HG02938 (cell line): ENCODE results near the gene PRKACB.

Experiments
- ATAC-seq: cut with Tn5 transposase; IDR thresholded peaks from one replicate; pipeline ENCODE4 v1.9.1; 2021; ENCODE audit warnings: mild to moderate bottlenecking, moderate library complexity; ENCODE audit not compliant: unreplicated experiment

Gene PRKACB

DNA sequence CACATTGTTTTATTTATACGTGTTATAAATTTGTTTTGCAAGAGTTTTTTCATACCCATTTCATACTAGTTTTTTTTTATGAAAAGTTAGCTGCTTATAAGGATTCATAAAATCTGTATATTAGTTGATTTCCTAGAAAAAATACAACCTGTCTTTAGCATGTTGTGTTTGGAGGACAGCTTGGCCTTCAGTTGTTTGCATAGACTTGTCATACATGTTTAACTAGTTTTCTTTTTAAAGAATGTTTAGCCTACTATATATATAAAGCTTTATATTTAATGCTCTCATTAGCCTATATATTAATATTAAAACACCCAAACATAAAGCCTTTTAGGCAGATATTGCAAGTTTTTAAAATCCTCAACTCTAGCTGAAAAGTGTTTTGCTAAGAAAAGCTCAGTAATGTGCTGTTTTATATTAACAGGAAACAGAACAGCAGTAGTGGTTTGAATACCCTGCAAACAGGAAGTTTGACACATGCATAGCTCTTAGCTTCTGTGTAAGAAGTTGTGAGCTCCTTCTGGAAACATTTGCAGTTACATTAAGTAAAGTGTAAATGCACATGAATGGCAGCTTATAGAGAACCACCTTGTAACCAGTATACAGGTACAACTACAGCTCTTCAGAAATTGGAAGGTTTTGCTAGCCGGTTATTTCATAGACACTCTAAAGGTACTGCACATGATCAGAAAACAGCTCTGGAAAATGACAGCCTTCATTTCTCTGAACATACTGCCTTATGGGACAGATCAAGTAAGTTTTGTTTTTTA is at the start of gene PRKACB:
PRKACB (plus strand) TSS at position 476 of the 770 bp plus-strand sequence; CDS start at position 567, 91 bp downstream.
- ATAC-seq, result peak; percentile 84

DNA sequence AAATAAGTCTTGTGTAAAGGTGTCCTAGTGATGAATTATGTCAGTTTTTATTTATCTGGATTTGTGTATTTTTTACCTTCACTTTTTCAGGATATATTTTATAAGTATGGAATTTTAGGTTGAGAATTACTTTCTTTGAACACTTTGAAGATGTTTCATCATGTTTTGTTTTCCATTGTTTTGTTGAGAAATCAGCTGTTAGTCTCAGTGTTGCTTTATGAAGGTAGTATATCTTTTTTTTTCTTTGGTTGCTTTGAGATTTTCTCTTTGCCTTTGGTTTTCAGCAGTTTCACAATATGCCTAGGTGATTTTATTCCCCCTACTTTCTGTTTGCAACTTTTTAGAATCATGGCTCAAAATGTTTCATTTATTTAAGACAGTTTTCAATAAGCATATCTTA is 48.8 kb upstream of the PRKACB start:
- ATAC-seq, result no peak

DNA sequence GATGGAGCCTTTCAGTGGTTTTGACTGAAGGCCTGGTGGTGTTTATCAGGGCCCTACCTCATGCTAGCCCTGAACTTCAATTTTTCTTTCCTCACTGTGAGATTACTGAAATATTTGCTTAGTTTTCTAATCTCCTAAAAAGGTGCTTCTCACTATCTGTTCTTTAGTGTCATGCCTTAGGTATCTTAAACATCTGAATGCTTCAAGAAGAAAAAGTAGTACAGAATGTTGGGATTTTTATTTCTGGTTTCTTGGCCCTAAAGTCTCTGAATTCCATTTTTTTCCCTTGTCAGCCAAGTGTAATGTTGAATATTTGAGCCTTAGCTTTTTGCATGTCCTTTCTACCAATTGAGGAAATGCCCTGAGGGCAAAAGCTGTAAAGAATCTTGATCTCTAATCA is 47.9 kb upstream of the PRKACB start:
- no peak for ATAC-seq

DNA sequence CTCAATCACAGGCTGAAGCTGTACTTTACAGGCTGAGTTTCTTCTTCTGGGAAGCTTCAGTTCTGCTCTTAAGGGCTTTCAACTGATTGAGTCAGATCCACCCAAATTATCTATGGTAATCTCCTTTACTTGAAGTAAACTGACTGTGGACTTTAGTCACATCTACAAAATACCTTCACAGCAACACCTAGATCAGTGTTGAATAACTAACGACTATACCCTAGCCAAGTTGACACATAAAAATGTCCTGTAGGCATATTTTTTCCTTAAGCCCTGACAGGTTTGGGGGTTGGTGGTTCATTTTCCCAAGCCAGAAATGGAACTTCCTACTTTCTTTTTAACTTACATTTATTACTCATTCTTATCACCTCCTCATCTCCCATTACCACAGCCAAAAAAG is 42.9 kb upstream of the PRKACB start:
- ATAC-seq, result no peak

DNA sequence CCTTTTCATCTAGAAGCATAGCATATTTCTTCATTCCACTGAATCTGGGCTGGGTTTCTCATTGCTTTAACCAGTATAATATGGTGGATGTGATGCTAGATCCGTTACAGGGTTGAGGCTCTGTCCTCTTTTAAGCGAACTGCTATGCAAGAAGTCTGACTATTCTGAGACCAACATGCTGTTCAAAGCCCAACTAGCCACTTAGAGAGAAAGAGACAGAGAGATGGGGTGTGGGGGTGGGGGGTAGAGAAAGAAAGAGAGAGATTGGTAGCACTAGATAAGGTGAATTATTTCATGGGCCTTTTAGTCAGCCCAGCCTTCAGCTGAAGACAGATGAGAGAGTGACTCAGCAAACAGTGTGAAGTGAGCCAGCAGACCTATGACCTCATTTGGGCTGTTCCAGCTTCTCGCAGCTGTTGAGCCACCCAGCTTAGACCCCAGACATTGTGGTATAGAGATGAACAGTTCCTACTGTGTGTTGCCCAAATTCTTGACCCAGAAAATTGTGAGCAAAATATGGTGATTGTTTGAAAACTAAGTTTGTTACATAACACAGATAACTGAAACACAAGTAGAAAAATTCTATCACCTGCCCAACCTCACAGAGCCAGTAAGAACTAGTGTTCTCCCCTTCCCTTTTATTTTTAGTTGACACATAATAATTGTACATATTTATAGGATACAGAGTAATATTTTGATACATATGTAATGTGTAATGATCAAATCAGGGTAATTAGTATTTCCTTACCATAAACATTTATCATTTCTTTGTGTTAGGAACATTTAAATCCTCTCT is 40.7 kb upstream of the PRKACB start:
- peak; percentile 65 for ATAC-seq

DNA sequence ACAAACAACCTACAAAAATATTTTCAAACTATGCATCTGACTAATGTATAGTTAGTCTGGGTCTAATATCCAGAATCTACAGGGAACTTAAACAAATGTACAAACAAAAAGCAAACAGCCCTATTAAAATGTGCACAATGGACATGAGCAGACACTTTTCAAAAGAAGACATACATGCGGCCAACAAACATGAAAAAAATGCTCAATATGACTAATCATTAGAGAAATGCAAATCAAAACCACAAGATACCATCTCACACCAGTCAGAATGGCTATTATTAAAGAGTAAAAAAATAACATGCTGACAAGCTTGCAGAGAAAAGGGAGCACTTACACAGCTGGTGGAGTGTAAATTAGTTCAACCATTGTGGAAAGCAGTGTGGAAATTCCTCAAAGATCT is 36.5 kb upstream of the PRKACB start:
- peak; percentile 60 for ATAC-seq

DNA sequence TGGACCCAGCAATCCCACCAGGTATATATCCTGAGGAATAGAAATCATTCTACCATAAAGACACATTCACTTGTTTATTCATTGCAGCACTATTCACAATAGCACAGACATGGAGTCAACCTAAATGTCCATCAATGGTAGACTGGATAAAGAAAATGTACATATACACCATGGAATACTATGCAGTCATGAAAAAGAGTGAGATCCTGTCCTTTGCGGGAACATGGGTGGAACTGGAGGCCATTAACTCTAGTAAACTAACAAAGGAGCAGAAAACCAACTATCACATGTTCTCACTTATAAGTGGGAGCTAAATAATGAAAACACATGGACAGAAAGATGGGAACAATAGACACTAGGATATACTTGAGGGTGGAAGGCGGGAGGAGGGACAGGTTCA is 36.1 kb upstream of the PRKACB start:
- ATAC-seq, result no peak

DNA sequence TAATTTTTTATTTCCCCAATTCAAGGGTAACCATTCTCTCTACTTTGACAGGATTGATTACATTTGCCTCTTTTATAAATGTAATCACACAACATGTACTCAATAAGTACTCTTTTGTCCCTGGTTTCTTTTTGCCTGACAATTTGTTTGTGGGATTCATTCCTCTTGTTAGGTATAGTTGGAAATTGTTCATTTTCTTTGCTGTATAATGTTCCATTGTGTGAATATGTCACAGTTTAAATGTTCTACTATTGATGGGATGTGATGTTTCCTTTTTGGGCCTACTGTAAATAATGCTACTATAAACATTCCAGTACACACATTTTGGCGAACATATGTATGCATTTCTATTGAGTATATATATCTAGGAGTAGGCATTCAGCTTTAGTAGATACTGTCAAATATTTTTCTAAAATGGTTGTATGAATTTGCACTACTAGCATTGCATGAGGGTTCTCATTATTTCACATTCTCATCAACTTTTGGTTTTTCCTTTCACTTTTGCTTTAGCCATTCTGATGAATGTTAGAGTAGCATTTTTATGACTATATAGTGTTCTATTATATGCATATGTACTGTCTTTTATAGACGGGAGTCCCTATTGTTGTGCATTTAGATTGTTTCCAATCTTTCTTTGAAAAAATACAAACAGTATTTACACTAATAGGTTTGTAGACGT is 35.0 kb upstream of the PRKACB start:
- no peak for ATAC-seq

DNA sequence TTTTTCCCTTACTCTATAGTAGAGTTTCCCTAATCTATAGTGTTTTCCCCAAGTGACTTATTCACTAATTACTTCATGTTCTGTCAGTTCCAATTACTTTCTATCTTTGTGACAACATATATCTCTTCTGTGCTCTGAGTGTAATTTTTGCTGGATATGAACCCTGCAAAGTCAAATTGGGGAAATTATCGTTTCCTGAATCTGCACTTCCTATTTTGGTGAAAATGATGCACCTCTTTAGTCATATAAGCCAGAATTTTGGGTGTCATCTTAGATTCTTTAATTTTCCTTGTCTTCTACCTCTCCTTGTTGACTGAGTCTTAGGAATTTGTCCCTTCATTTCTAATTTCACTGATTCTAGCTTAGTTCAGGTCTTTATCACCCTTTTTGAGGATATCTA is 33.4 kb upstream of the PRKACB start:
- no peak for ATAC-seq

DNA sequence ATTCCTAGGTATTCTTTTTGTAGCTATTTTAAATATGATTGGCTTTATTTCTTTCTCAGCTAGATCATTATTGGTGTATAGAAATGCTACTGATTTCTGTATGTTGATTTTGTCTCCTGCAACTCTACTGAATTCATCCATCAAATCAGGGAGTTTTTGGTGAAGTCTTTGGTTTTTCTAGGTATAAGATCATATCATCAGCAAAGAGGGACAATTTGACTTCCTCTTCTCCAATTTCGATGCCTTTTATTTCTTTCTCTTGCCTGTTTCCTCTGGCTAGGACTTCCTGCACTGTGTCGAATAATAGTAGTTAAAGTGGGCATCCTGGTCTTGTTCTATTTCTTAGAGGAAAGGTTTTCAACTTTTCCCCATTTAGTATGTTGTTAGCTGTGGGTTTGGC is 27.5 kb upstream of the PRKACB start:
- ATAC-seq, result no peak

DNA sequence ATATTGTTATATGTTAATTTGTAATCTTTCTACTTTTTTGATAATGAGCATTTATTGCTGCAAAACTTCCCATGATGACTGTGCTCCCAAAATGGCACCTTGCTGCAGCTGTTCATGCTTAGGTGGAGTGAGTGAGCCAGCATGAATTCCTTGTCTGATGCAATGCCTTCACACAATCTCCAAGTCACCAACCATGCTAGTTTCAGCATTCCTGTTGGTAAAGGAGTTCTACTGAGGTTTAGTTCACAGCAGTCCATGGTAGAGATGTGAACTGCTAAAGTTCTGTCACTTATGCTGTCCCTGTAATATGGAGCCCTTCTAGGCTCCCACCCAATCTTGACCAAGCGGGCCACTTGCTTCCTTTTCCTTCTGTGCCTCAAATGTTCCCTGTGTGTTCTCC is 26.2 kb upstream of the PRKACB start:
- ATAC-seq, result no peak

DNA sequence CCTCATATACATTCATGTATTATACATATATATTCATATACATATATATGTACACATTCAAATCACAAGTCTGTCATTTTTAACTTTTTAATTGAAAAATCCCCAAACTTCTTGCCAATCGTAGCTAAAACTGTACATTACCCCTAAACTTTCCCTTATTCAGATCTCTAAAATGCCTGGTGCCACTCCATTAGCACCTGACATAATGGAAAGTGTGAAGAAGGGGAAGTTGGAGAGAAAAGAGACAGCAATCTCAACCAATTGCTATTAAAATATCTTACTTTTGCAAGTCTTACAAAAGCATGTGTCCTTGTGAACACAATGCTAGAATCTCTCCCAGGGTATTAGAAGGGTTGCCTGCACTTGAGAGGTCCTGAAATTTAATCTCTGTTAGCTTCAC is 22.7 kb upstream of the PRKACB start:
- no peak for ATAC-seq

DNA sequence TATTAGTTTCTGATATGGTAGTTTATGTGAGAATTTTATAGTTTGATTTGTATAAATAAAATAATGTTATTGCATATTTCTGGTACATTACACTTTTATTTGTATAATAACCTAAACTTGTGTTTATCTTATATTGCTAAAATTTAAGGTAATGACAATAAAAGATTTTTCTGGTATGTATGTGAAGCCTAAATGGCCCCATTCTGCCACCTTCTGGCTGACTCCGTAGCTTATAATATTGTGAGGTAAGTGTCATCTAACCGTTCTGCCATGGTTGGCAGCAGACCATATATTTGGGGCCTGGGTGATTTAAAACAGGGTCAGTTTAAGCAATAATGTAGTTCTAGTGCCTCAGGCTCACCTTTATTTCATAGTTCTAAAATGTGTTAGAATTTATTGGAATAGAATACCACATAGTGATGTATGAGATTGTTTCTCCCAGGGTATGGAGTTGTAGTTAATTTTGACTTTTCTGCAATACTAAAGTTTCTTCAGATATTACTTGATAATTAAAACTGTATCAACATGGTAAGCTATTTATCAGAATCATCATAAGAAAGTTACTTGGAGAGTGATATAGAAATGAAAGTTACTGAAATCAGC is 21.2 kb upstream of the PRKACB start:
- peak; percentile 58 for ATAC-seq

DNA sequence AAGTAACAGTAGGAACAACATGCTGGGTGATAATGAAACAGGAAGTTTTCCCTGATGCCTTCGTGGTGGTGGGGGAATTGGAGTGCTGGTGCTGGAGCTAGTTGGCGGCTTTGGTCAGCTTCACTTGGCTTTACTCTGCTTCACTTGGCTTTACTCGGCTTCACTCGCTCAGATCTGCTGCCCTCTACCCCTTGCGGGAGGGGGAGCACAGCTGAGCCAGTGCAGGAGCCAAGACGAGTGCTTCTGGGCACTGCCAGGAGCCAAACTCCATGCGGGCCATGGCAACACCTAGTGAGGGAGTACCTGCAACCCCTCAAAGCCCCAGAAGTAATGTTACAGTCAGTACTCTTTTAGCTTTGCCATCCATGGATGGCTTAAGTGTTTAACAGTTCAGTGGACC is 10.6 kb upstream of the PRKACB start:
- no peak for ATAC-seq

DNA sequence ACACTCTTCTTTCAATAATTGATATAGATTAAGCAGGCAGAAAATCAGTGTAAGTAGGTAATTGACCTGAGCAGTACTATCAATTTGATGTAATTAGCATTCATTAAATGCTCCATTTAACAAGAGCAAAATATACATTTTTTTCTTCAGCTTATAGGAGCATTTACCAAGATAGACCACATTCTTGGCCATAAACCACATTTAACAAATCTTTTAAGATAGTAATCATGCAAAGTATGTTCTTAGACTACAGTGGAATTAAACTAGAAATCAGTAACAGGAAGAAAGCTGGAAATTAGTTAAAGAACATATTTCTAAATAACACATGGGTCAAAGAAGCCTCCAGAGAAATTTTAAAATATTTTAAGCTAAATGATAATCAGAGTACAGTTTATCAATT is 8.7 kb upstream of the PRKACB start:
- ATAC-seq, result no peak

DNA sequence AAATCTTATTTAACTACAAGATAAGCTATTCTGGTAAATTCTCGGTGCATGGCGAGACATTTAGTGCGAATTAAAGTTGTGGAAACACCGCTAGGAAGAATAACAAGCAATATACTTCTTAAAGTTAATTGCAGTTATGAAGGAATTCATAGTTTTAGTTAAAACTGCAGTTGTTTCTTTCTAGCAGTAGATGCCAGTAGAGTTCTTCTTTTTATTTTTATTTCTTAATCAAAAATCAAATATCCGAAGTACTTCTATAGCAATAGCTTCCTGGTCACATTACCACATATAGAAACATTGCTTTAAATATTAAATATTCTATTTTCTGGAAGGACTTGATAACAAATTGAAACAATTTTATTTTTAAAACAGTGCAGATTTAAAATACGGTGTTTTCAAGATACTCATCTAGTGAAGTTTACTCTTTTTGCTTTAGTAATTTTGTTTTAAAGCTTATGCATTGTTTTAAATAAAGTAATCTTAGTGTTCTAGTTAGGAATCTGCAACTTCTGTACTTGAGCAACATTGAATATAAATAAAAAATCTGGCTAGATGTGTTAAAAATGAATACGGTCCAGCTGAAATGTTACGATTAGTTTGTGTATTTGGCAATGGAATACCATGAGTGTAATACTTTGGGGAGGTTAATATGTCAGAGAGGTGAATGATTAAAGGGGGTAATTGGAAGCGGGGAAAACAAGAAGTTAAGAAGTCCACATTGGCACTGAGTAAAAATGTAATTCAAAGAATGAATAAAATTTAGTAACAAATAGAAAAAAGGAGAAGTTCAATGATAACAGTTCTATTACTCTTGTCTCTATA is 2.7 kb upstream of the PRKACB start:
- no peak for ATAC-seq

DNA sequence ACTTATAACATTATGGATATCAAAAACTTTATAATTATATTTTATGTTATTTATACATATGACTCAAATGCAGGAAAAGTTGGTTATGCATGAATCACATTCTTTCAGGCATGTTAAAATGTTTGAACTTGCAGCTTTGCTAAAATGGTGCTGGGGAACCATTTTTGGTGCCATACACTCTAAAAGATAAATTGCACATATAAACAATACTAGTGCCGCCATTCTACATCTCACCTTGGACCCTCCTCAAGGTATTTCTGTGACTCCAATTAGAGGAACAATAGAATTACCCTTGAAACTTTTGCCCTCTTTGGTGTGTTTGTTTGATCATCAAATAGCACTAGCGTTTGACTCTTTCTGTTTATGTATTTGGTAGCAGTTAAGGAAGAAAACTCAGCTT is 997 bp downstream of the PRKACB start:
- no peak for ATAC-seq

DNA sequence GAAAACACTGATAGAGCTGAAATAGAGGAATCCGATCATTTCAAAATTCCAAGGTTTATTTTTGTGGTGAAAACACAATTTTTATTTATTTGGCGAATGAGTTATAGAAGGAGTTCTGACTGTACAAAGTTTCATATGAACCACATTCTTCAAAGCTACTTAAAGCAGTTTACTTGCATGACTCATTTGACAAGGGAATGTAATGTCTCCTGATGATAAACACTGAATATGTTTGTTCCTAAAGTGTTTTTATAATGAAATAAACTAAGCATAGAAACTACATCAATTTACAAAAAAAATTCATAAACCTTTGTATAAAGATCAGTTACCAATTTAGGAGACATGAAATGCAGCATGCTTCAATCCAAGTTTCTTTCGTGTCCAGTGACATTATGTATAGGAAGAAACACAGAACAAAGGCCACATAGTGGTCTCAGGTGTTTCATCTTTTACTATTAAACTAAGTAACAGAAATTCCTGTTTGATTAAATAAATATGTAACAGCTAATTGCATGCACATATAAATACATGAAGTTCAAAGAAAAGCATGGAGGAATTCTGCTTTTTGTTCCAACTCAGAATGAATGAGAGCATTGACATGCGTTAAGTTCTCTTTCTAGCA is 2.5 kb downstream of the PRKACB start:
- ATAC-seq, result no peak

DNA sequence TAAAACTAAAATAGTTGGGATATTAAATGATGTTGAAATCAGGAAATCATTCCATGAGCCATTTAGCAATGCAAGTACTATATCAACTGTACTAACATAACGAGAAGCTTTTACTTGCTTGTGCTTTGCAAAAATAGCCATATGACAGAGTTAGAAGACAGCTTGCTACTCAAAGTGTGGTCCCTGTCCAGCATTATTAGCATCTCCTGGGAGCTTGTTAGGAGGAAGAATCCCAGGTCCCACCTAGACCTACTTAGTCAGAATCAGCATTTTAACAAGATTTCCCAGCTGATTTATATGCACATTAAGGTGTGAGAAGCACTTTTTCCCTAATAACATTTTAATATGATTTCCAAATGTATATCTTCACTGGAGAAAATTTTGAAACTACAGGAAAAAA is 4.7 kb downstream of the PRKACB start:
- ATAC-seq, result no peak

DNA sequence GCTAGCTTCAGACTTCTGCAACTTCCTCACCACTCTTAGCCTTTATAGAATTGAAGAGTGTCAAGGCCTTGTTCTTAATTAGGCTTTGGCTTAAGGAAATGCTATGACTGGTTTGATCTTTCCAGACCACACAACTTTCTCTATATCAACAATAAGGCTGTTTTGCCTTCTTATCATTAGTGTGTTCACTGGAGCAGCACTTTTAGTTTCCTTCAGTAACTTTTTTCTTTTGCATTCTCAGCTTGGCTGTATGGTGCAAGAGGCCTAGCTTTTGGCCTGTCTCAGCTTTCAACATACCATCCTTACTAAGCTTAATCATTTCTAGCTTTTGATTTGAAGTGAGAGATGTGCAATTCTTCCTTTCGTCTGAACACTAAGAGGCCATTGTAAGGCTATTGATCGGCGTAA is 8.6 kb downstream of the PRKACB start:
- ATAC-seq, result peak; percentile 87
